Psoas muscle (tissue), 8 donors: ENCODE measurements around the gene PPM1B. TPM values are rescaled to one million over a fixed set of nuclear protein-coding genes. Genes with fewer than 3 reads are reported as not detected.
"Not testable (repeated sequence)": the region's sequence is repeated elsewhere in the genome, so short reads cannot be mapped to it uniquely, and the experiment has no call there.

Source experiments
- ATAC-seq, 4 donors: fragments of 200-7000 bp; cut with Tn5 transposase; one replicate each; pipeline ENCODE4 v1.9.1; 2020; ENCODE audit warnings: moderate library complexity in 3 of 4, mild to moderate bottlenecking in 2 of 4
- DNase-seq, 2 donors: peaks; one replicate each; pipeline ENCODE4 v3.0.0-alpha.2; 2020
- H3K27ac ChIP-seq: fragments of 200-600 bp; one replicate; pipeline ENCODE4 v1.8.0; 2022
- H3K27me3 ChIP-seq, 3 donors: fragments of 200-600 bp in 1 of 3; one replicate each; pipeline versions ENCODE4 v1.6.1 to v1.8.0; 2013 to 2022; ENCODE audit warnings: low read length in 2 of 3, mild to moderate bottlenecking in 2 of 3, moderate library complexity in 1 of 3; ENCODE audit not compliant: insufficient read depth in 3 of 3
- H3K36me3 ChIP-seq, 2 donors: fragments of 200-600 bp in 1 of 2; one replicate each; pipeline versions ENCODE4 v1.6.1 to v1.8.0; 2013 to 2022; ENCODE audit warnings: low read depth in 1 of 2, mild to moderate bottlenecking in 1 of 2, moderate library complexity in 1 of 2; ENCODE audit not compliant: insufficient read depth in 1 of 2
- H3K4me1 ChIP-seq: fragments of 200-600 bp; one replicate; pipeline ENCODE4 v1.8.0; 2022
- H3K4me3 ChIP-seq: fragments of 200-600 bp; one replicate; pipeline ENCODE4 v1.8.0; 2022; ENCODE audit warnings: mild to moderate bottlenecking
- H3K9me3 ChIP-seq: fragments of 200-600 bp; one replicate; pipeline ENCODE4 v1.8.0; 2022
- CTCF ChIP-seq: fragments of 200-600 bp; IDR thresholded peaks from one replicate; pipeline ENCODE4 v1.8.0; 2022; ENCODE audit warnings: antibody characterized with exemption
- WGBS, 3 donors: extraction: QIAGEN DNeasy Blood & Tissue Kit; methylation state at CpG; one replicate each; pipeline versions ENCODE4 v1.1.6 to v1.1.7; 2013; 5-methylcytosine and 5-hydroxymethylcytosine counted together
- intact Hi-C, 2 donors: fragments of 100-400 bp; cut with DNase I; formaldehyde crosslinking; loops; one replicate each; pipeline versions ENCODE4 v1.11.0 to v1.14.2; 2022
- polyA plus RNA-seq, 3 donors: library from polyadenylated mRNA; stranded (reverse); fragments of 200-250 nt; gene quantifications; one replicate each; pipeline ENCODE4 v1.2.3, GENCODE V29; 2013
- total RNA-seq, 4 donors: library from RNA; stranded (reverse); fragmentation: NEBNext Ultra II Directional in 2 of 4; extraction: Animal tissue kit (Norgen Biotek cat#: 25700) in 2 of 4; gene quantifications; one replicate each; pipeline versions ENCODE4 v1.2.1 to v1.2.4, GENCODE V29; 2021 to 2023
- donor health status: healthy with polysubstance abuse.
- donor health status: DM: no; HTN: no; CAD: no; lungs with moderate emphysema.
- donor health status: Bipolar disorder and iron deficiency.
- donor health status: healthy.
- donor health status: DM: yes; HTN: yes; CAD: no.
- donor health status: DM: no; HTN: no; CAD: no.
- donor health status: DM: no; HTN: no; CAD: no.
- donor health status: DM: yes; HTN: yes; CAD: no.

The PPM1B gene
- total and polyA plus RNA-seq, 7 donors: 17.4 to 244 (median 112) TPM

DNA sequence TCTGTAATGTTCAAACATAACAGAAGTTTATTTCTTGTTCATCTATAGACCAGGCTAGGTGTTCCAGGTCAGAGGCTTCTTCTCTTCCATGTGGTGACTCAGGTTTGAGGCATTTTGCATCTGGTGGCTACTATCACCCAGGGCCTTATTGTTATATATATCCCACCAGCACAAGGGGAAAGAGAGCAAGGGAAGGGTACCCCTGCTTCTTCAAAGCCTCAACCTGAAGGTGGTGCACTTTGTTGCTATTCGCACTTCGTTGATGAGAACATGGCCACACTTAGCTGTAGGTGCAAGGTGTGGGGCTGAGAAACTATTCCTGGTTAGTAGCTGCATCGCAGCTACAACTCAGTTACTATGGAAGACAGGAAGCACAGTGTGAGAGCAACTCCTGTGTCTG is 79.2 kb downstream of the PPM1B start:
- WGBS, 3 donors: 80 to 91% (median 88%) methylated on average over 3 of the region's 3 CpGs
- H3K4me1 ChIP-seq: peaks cover 12% of the 10 kb centered on the region
- no peak for TF ChIP-seq CTCF
- ATAC-seq (peak in 1 of 4 donors; percentile 15), DNase-seq (no peak)
- intact Hi-C loops: loop anchor here (5.0 to 10.0 kb wide), 3 partner anchors 44 to 707 kb away; no protein-coding TSS in a partner anchor
- no peaks in the 10 kb centered on the region for H3K27me3 ChIP-seq
- no peaks in the 10 kb centered on the region for H3K36me3 ChIP-seq
- H3K9me3 ChIP-seq: no peaks in the 10 kb centered on the region
- H3K4me3 ChIP-seq: no peak overlapping the region
- H3K27ac ChIP-seq: no peak overlapping the region

DNA sequence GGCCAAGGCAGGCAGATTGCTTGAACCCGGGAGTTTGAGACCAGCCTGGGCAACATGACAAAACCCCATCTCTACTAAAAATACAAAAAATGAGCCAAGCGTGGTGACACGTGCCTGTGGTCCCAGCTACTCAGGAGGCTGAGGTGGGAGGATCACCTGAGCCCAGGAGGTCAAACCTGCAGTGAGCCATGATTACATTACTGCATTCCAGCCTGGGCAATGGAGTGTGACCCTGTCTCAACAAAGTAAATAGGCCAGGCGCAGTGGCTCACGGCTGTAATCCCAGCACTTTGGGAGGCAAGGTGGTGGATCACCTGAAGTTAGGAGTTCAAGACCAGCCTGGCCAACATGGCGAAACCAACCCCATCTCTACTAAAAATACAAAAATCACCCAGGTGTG is 80.6 kb downstream of the PPM1B start:
- H3K27ac ChIP-seq, H3K9me3 ChIP-seq, H3K27me3 ChIP-seq, ATAC-seq, H3K4me1 ChIP-seq, DNase-seq, H3K4me3 ChIP-seq, H3K36me3 ChIP-seq: not testable (repeated sequence)
- WGBS, 3 donors: 90 to 96% (median 94%) methylated on average over 6 of the region's 6 CpGs
- intact Hi-C loops: loop anchor here (5.0 to 10.0 kb wide), 3 partner anchors 43 to 706 kb away; no protein-coding TSS in a partner anchor

GRCh38 chr2:44250376-44250775 is 81.7 kb downstream of the PPM1B start:
- no peaks in the 10 kb centered on the region for H3K4me1 ChIP-seq
- WGBS, 3 donors: 66 to 80% (median 72%) methylated on average over 3 of the region's 3 CpGs

DNA sequence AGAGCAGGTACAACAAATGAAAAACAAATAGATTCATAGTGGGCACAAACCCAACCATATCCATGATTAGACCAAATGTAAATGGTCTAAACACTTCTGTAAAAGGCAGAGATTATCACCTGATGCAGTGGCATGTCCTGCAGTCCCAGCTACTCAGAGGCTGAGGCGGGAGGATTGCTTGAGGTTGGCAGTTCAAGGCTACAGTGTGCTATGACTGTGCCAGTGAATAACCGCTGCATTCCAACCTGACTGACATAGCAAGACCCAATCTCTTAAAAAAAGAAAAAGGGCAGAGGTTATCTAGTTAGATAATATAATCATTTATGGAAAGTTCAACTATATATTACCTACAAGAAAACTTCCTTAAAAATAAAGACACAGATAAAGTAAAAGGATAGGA is 85.3 kb downstream of the PPM1B start:
- TF ChIP-seq CTCF: no peak
- WGBS, 3 donors: 94 to 95% (median 95%) methylated on average over 2 of the region's 2 CpGs
- no peaks in the 10 kb centered on the region for H3K36me3 ChIP-seq
- no peak overlapping the region for H3K4me3 ChIP-seq
- ATAC-seq (no peak), DNase-seq (no peak)
- H3K4me1 ChIP-seq: no peaks in the 10 kb centered on the region
- H3K9me3 ChIP-seq: no peaks in the 10 kb centered on the region
- H3K27ac ChIP-seq: no peak overlapping the region
- no peaks in the 10 kb centered on the region for H3K27me3 ChIP-seq
- intact Hi-C loops: no loop called here

More at GRCh38 chr2:44250376-44250775, 81.7 kb downstream of the PPM1B start:
- Histone ChIP-seq H3K4me3 (no peak overlapping the region), H3K36me3 (no peaks in the 10 kb centered on the region), H3K9me3 (no peaks in the 10 kb centered on the region), H3K27ac (no peak overlapping the region), H3K27me3 (no peaks in the 10 kb centered on the region)
- intact Hi-C loops: no loop called here
- ATAC-seq (no peak), DNase-seq (no peak)
- no peak for TF ChIP-seq CTCF

DNA sequence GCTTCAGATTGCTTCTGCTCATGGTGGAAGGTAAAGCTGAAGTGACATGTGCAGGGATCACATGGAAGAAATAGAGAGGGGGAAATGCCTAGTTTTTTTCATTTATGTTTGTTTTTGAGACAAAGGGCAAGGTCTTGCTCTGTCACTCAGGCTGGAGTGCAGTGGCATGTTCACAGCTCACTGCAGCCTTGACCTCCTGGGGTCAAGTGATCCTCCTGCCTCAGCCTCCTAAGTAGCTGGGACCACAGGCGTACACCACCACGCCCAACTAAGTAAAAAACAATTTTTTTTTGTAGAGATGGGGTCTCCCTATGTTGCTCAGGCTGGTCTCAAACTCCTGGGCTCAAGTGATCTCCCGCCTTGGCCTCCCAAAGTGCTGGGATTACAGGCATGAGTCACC is 87.0 kb downstream of the PPM1B start:
- intact Hi-C loops: not testable (repeated sequence)

GRCh38 chr2:44257802-44258201 is 89.1 kb downstream of the PPM1B start:
- not testable (repeated sequence) for H3K4me1 ChIP-seq

More for the DNA sequence above, 87.0 kb downstream of the PPM1B start:
- H3K9me3 ChIP-seq, H3K36me3 ChIP-seq, H3K4me1 ChIP-seq, DNase-seq, H3K27ac ChIP-seq, ATAC-seq, H3K27me3 ChIP-seq, H3K4me3 ChIP-seq: not testable (repeated sequence)
- 87 to 92% (median 88%) methylated on average over 3 of the region's 3 CpGs for WGBS, 3 donors

More at GRCh38 chr2:44257802-44258201, 89.1 kb downstream of the PPM1B start:
- H3K4me3 ChIP-seq, H3K27me3 ChIP-seq, intact Hi-C loops, H3K9me3 ChIP-seq, H3K36me3 ChIP-seq, H3K27ac ChIP-seq, ATAC-seq, DNase-seq: not testable (repeated sequence)
- 95 to 97% (median 96%) methylated on average over 1 of the region's 1 CpG for WGBS, 3 donors
